Activated CD4-positive, alpha-beta T cell treated with anti-CD3 and anti-CD28 coated beads for 36 hours (primary cell): ENCODE measurements around the gene FJX1. TPM values are rescaled to one million over a fixed set of nuclear protein-coding genes. Genes with fewer than 3 reads are reported as not detected.
A peak's percentile ranks its signal among the peaks of the same experiment; 100 is the strongest.
"Not testable (repeated sequence)": the region's sequence is repeated elsewhere in the genome, so short reads cannot be mapped to it uniquely, and the experiment has no call there.

Experiments used
- ATAC-seq: fragments of 200-7000 bp; cut with Tn5 transposase; one replicate; pipeline ENCODE4 v1.10.0; 2021; ENCODE audit warnings: mild to moderate bottlenecking, moderate library complexity
- CTCF ChIA-PET: fragments of 350-600 bp; sonication (Branson Sonifier 250); formaldehyde crosslinking; loops from one replicate; lab custom pipeline; 2021; ENCODE audit warnings: antibody characterized with exemption; lab: Charles Lee
- POLR2A ChIA-PET: fragments of 350-600 bp; sonication (Branson Sonifier 250); formaldehyde crosslinking; loops from one replicate; lab custom pipeline; 2021; ENCODE audit warnings: antibody characterized with exemption, inconsistent platforms; lab: Charles Lee
- DNase-seq: peaks from one replicate; pipeline ENCODE4 v3.0.0-alpha.2; 2020
- H3K27ac Mint-ChIP-seq: one replicate; pipeline ENCODE4 v1.8.0; 2021; ENCODE audit warnings: mixed read lengths
- H3K27me3 Mint-ChIP-seq: one replicate; pipeline ENCODE4 v1.8.0; 2021; ENCODE audit warnings: mixed read lengths
- H3K36me3 Mint-ChIP-seq: one replicate; pipeline ENCODE4 v1.8.0; 2021; ENCODE audit warnings: low read depth, mixed read lengths
- H3K4me1 Mint-ChIP-seq: one replicate; pipeline ENCODE4 v1.8.0; 2021; ENCODE audit warnings: mixed read lengths
- H3K4me3 Mint-ChIP-seq: one replicate; pipeline ENCODE4 v1.8.0; 2021; ENCODE audit warnings: mild to moderate bottlenecking, moderate library complexity, mixed read lengths
- H3K9me3 Mint-ChIP-seq: one replicate; pipeline ENCODE4 v1.8.0; 2021; ENCODE audit warnings: low read depth, mixed read lengths
- intact Hi-C, 2 experiments: fragments of 100-400 bp; cut with DNase I in 1 of 2; cut with micrococcal nuclease in 1 of 2; formaldehyde crosslinking; loops; one replicate each; pipeline versions ENCODE4 v1.14.2 to v1.15.1; 2022 to 2024; cut with DNase I, micrococcal nuclease
- total RNA-seq, 2 experiments: library from RNA; stranded (reverse); gene quantifications; one replicate each; pipeline ENCODE4 v1.2.3, GENCODE V29; 2021

FJX1 gene
- total RNA-seq, 2 experiments from 2014 or later, result 0.69 to 0.74 TPM

DNA sequence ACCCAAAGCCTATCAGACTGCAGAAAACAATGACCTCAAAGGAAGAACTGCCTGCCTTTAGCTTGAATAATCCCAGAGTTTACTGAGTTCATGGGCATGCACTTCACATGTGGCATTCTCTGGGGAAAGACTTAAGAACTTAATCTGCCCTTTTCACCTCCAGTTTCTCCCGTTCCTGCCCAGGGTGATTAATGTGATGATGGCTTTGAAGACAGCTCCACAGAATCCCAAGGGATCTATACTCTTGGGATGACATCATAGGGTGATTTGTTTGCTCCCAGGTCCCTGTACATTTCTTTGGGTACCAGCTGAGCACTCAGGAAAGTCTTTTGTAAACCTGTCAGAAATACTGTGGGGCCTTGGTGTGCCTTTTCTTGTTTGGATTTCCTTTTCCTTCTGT is 14.0 kb downstream of the FJX1 start:
- Mint-ChIP-seq H3K27ac (no peak overlapping the region), H3K4me3 (no peak overlapping the region), H3K27me3 (peaks cover 35% of the 10 kb centered on the region), H3K9me3 (no peaks in the 10 kb centered on the region), H3K36me3 (no peaks in the 10 kb centered on the region), H3K4me1 (no peaks in the 10 kb centered on the region)
- intact Hi-C loops, result no loop called here
- ChIA-PET POLR2A (no interaction called here), CTCF (interaction anchor here (0.9 kb wide), 1 partner anchor 12 kb away, joined by 3 read pairs; no protein-coding TSS in a partner anchor)
- no peak for DNase-seq
- ATAC-seq, result no peak

DNA sequence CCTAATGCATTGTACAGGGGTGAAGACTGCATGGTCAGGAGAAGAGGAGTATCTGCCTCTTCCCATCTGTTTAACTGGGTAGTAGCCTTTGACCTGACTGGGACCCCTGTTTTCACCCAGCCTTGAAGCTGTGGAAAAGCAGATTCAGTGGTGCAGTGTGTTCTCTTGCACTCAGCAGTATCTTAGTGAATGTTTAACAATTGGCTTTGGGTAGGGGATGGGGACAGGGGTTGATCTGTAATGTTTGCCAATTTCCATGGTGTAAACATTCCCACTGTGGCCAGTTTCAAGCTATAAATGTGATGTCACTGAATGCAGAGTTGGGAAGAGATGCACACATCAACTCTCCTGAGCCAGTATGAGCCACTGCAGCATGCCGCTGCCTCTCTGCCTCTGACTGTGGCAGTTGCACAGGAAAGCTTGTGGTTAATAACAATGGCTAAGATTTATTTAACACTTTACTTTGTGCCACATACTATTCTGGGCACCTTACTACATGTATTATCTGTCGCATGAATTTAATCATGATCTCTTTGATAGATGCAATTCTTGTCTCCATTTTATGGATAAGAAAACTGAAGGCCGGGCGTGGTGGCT is 15.7 kb downstream of the FJX1 start:
- H3K27ac Mint-ChIP-seq, result no peak overlapping the region
- H3K9me3 Mint-ChIP-seq, result no peaks in the 10 kb centered on the region
- no peaks in the 10 kb centered on the region for H3K4me1 Mint-ChIP-seq
- H3K36me3 Mint-ChIP-seq, result no peaks in the 10 kb centered on the region
- peaks cover 36% of the 10 kb centered on the region for H3K27me3 Mint-ChIP-seq
- intact Hi-C loops, result no loop called here
- no peak overlapping the region for H3K4me3 Mint-ChIP-seq
- ChIA-PET CTCF (no interaction called here), POLR2A (no interaction called here)
- ATAC-seq (no peak), DNase-seq (no peak)

DNA sequence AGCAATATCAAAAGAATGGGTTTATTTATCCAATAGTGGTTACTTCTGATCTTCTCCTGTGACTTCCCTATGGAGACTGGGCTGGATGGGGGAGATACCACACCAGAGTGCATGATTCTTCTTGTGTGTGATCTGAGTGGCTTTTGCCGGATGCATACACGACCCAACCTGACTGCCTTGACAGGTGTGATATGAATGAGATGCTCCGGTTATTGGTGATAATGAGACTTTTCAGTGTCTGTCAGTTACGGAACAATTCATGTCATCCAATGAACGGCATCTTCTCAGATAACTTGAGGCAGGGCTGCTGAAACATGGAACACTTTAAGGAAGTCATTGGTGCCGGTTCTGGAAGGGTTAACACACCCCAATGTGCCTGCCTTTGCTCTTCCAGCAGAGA is 17.7 kb downstream of the FJX1 start:
- Mint-ChIP-seq H3K27me3 (peaks cover 25% of the 10 kb centered on the region), H3K4me3 (no peak overlapping the region), H3K36me3 (no peaks in the 10 kb centered on the region), H3K4me1 (no peaks in the 10 kb centered on the region), H3K27ac (no peak overlapping the region), H3K9me3 (no peaks in the 10 kb centered on the region)
- ChIA-PET POLR2A (interaction anchor here (0.6 kb wide), 1 partner anchor 31 kb away, joined by 3 read pairs; no protein-coding TSS in a partner anchor), CTCF (no interaction called here)
- ATAC-seq, result no peak
- DNase-seq, result no peak
- intact Hi-C loops, result no loop called here

DNA sequence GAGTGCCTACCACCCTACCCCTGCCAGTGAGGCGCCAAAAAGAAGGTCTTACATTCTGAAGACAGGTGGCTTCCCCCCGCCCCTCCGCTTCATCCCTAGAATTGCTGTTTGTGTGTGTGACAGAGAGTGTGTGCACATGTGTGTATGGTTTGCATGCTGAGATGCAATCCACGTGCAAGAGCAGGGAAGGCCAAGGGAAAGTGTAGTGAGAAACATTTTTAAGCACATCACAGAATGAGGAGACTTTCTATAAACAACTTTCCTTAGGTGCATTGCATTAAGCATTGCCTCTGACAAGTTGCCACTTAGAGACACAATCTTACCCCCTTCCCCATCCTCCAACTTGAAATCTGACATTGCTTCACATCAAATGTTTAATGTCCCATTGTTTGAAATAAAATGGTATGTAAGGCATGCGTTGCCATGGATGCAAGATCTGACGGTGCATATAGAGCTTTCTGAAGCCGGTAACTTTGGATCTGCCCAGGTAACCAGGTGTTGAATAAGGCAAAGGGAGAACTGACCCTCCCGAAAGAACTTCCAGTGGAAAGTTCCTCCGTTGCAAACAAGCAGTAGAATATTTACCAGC is 21.4 kb downstream of the FJX1 start:
- intact Hi-C loops, result no loop called here
- no peak overlapping the region for H3K4me3 Mint-ChIP-seq
- H3K36me3 Mint-ChIP-seq, result no peaks in the 10 kb centered on the region
- H3K27ac Mint-ChIP-seq, result no peak overlapping the region
- no peaks in the 10 kb centered on the region for H3K4me1 Mint-ChIP-seq
- ChIA-PET POLR2A (no interaction called here), CTCF (no interaction called here)
- ATAC-seq (no peak), DNase-seq (no peak)
- no peaks in the 10 kb centered on the region for H3K9me3 Mint-ChIP-seq
- H3K27me3 Mint-ChIP-seq, result peaks cover 18% of the 10 kb centered on the region

DNA sequence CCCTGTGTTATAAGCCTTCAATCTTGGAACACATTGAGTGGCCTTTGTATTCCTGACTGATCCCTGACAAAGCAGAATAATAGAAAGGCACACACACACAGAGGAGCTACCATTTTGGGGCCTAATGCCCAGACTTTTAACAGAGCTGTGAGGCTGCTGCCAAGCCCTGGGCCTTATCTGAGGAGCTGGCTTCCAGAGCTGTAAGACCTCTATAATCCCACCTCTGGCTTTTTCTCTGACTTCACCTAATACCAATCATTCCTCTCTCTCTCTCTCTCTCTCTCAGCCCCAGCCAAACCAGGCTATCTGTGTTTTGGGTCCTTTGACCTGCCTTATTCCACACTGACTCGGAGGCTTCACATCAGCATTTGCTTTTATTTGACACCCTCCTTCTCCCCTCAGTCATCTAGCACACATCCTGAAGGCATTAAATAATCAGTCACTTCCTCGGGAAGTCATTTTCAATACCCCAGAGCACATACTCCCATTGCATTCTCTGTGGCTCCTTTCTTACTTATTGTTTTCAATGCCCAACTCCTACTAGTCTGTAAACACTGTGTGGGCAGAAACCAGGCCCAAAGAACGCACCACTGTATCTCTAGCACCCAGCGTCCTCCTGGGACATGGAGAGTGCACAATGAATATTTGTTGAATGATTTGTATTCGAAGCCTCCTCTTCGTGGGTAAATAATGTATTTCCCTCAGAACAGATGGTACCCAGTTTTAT is 23.1 kb downstream of the FJX1 start:
- no peaks in the 10 kb centered on the region for H3K4me1 Mint-ChIP-seq

DNA sequence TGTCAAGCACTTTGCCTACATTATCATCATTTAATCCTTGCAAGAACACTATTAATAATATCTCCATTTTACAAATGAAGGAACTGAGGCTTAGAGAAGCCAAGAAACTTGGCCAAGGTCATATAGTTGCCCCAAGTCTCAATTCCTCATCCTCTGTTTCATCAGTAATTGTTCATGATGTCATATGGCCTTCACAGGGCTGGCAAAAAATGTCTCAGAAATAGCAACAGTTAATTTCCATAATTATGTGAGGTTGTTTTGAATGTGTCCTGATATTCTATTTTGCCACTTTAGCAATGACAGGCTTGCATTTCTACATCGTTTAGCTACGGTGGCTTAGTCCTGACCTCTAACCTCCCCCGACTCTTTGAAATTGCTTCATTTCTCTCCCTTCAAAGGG is 23.7 kb downstream of the FJX1 start:
- H3K36me3 Mint-ChIP-seq, result no peaks in the 10 kb centered on the region
- no peaks in the 10 kb centered on the region for H3K9me3 Mint-ChIP-seq
- POLR2A ChIA-PET, result no interaction called here
- H3K27me3 Mint-ChIP-seq, result peaks cover 12% of the 10 kb centered on the region
- DNase-seq, result no peak
- no peak overlapping the region for H3K27ac Mint-ChIP-seq
- intact Hi-C loops, result no loop called here
- no peaks in the 10 kb centered on the region for H3K4me1 Mint-ChIP-seq
- CTCF ChIA-PET, result no interaction called here
- ATAC-seq, result no peak
- H3K4me3 Mint-ChIP-seq, result no peak overlapping the region

More for the DNA sequence above, 23.1 kb downstream of the FJX1 start:
- Mint-ChIP-seq H3K36me3 (no peaks in the 10 kb centered on the region), H3K27me3 (peaks cover 13% of the 10 kb centered on the region), H3K4me3 (no peak overlapping the region), H3K9me3 (no peaks in the 10 kb centered on the region), H3K27ac (no peak overlapping the region)
- DNase-seq, result no peak
- CTCF ChIA-PET, result interaction anchor here (1.1 kb wide), 1 partner anchor 8 kb away, joined by 4 read pairs; no protein-coding TSS in a partner anchor
- POLR2A ChIA-PET, result no interaction called here
- ATAC-seq, result no peak
- intact Hi-C loops, result no loop called here

DNA sequence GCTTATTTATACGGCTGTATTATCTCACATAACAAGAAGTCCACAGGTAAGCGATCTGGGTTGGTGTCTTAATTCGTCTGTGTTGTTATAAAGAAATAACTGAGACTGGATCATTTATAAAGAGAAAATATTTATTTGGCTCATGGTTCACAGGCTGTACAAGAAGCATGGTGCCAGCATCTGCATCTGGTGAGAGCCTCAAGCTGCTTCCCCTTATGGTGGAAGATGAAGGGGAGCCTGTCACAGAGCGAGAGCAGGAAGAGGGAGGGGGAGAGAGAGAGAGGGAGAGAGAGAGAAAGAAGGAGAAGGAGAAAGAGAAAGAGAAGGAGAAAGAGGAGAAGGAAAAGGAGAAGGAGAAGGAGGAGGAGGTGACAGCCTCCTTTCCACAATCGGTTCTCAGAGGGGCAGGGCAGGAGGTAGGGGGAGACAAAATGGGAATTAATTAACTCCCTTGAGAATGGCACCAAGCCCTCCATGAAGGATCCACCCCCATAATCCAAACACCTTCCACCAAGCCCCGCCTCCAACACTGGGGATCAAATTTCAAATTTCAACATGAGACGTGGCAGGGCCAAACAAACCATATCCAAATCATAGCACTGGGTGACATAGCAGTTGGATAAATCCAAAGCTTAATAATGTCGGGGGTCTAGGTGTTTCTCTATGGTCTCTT is 29.3 kb downstream of the FJX1 start:
- ATAC-seq, result no peak
- POLR2A ChIA-PET, result no interaction called here
- H3K36me3 Mint-ChIP-seq, result no peaks in the 10 kb centered on the region
- CTCF ChIA-PET, result interaction anchor here (0.6 to 0.7 kb wide), 2 partner anchors 172 to 487 kb away, joined by 3 read pairs; no protein-coding TSS in a partner anchor
- H3K4me3 Mint-ChIP-seq, result no peak overlapping the region
- peaks cover 31% of the 10 kb centered on the region for H3K27me3 Mint-ChIP-seq
- intact Hi-C loops, result no loop called here
- peaks cover 8% of the 10 kb centered on the region for H3K4me1 Mint-ChIP-seq
- DNase-seq, result no peak
- no peak overlapping the region for H3K27ac Mint-ChIP-seq
- no peaks in the 10 kb centered on the region for H3K9me3 Mint-ChIP-seq

DNA sequence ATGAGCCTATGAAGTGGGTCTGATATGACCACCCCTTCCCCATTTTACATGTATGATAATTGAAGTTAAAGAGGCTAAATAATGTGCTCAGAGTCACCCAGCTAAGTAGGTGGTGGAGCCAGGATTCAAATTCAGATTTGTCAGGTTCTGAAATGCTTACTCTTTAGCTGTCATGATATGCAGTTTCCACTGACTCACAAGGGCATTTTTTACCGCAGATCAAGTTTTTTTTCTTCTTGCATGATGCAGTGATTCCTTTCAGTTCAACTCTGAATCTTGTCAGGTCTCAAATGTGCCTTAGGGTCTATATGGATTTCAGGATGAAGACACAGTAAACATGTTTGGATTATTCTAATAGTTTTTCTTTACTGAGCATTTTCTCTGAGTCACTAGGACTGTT is 31.7 kb downstream of the FJX1 start:
- Mint-ChIP-seq H3K4me1 (peaks cover 8% of the 10 kb centered on the region), H3K36me3 (no peaks in the 10 kb centered on the region), H3K4me3 (no peak overlapping the region), H3K27me3 (peaks cover 47% of the 10 kb centered on the region), H3K27ac (no peak overlapping the region), H3K9me3 (no peaks in the 10 kb centered on the region)
- ChIA-PET CTCF (interaction anchor here (0.5 to 1.6 kb wide), 4 partner anchors 9 to 828 kb away, joined by 3 to 6 read pairs (median 4); no protein-coding TSS in a partner anchor), POLR2A (interaction anchor here (0.6 kb wide), 1 partner anchor 30 kb away, joined by 3 read pairs; no protein-coding TSS in a partner anchor)
- ATAC-seq, result peak; percentile 93
- intact Hi-C loops, result loop anchor here in 1 of 2 experiments (1.0 kb wide), 1 partner anchor 12 kb away; the partner anchor contains the start of gene TRIM44
- DNase-seq, result peak; percentile 24

DNA sequence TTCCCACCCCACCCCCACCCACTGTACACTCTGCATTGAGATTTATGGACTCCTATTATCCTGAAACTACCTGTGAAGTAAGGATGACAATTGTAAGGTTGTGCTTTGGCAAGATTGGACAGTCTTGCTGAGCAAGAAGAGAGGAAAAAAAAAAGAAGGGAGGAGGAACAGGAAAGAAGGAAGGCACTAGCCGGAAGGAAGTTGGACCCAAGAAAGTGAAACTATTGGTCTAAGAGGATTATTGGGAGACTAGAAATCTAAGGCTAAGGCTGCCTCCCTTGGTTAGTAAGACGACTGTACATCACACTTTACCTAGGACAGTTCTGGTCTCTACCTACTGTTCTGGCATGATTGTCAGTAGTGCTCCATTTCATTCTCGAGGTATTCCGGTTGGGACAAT is 32.2 kb downstream of the FJX1 start:
- peaks cover 8% of the 10 kb centered on the region for H3K4me1 Mint-ChIP-seq
- DNase-seq (no peak), ATAC-seq (peak; percentile 43)
- H3K27ac Mint-ChIP-seq, result no peak overlapping the region
- no peaks in the 10 kb centered on the region for H3K9me3 Mint-ChIP-seq
- ChIA-PET CTCF (interaction anchor here (0.5 to 1.5 kb wide), 2 partner anchors 172 to 828 kb away, joined by 3 to 6 read pairs; no protein-coding TSS in a partner anchor), POLR2A (no interaction called here)
- intact Hi-C loops, result loop anchor here in 1 of 2 experiments (1.0 kb wide), 1 partner anchor 12 kb away; the partner anchor contains the start of gene TRIM44
- peaks cover 51% of the 10 kb centered on the region for H3K27me3 Mint-ChIP-seq
- H3K4me3 Mint-ChIP-seq, result no peak overlapping the region
- H3K36me3 Mint-ChIP-seq, result no peaks in the 10 kb centered on the region

DNA sequence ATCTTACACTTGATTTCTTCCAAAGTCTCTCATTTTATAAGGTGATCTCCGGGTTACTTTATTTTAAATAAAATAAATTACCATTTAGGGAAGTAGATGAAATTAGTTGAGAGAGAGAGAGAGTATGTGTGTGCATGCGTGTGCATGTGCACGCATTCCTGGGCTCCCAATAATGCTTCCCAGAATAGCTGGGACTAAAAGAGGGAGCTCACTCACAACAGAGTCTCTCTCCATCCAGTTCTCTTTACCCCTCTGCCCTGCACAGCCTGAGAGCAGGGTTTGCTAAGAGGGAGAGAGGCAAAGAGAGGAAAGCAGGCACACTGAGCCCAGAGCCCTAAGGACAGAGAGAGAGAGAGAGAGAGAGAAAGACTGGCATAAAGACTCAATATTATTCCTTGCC is 33.0 kb downstream of the FJX1 start:
- DNase-seq (no peak), ATAC-seq (no peak)
- CTCF ChIA-PET, result no interaction called here
- H3K27ac Mint-ChIP-seq, result no peak overlapping the region
- H3K36me3 Mint-ChIP-seq, result no peaks in the 10 kb centered on the region
- peaks cover 52% of the 10 kb centered on the region for H3K27me3 Mint-ChIP-seq
- H3K4me1 Mint-ChIP-seq, result peaks cover 8% of the 10 kb centered on the region
- POLR2A ChIA-PET, result no interaction called here
- H3K4me3 Mint-ChIP-seq, result no peak overlapping the region
- no peaks in the 10 kb centered on the region for H3K9me3 Mint-ChIP-seq
- intact Hi-C loops, result no loop called here

DNA sequence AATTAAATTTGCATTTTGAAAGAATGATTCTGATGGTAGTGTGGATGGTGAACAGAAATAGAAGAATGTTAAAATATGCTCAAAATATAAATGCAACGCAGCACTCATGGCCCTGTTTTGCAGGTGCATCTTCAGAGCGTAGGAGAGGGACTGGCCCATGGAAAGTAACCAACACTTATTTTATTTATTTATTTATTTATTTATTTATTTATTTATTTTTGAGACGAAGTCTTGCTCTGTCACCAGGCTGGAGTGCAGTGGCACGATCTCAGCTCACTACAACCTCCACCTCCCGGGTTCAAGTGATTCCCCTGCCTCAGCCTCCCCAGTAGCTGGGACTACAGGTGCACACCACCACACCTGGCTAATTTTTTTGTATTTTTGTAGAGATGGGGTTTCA is 34.5 kb downstream of the FJX1 start:
- CTCF ChIA-PET, H3K9me3 Mint-ChIP-seq, H3K4me3 Mint-ChIP-seq, H3K36me3 Mint-ChIP-seq, H3K4me1 Mint-ChIP-seq, ATAC-seq, DNase-seq, POLR2A ChIA-PET, intact Hi-C loops, H3K27ac Mint-ChIP-seq: not testable (repeated sequence)
- H3K27me3 Mint-ChIP-seq, result peaks cover 51% of the 10 kb centered on the region
